GM19193 (cell line): ENCODE measurements around the gene GPRC5C.

ENCODE experiments used
- POLR2A ChIP-seq: IDR thresholded peaks from 4 replicates; pipeline ENCODE4 v1.6.1; 2011; ENCODE audit not compliant: insufficient read depth, insufficient read length; ENCODE audit errors: extremely low read depth

The GPRC5C gene

DNA sequence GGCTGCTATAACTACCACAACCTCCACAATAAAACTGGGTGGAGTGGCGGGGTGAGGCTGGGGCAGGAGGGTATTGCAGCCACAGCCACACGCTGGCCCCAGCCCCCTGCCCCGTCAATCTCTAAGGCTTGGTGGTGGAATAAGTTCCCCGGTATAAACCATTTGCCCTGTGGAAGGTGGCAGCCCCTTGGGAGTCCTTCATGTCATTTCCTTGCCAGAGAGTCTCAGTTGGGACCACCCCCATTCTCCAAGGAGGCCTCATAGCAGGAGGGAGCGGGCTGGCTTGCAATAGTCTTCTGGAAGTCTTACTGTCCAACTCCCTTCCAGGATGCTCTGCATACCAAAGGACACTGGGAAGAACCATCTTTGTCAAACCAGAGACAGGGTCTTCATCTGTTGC, 54.0 kb downstream of the GPRC5C start:
- no peak for TF ChIP-seq POLR2A

DNA sequence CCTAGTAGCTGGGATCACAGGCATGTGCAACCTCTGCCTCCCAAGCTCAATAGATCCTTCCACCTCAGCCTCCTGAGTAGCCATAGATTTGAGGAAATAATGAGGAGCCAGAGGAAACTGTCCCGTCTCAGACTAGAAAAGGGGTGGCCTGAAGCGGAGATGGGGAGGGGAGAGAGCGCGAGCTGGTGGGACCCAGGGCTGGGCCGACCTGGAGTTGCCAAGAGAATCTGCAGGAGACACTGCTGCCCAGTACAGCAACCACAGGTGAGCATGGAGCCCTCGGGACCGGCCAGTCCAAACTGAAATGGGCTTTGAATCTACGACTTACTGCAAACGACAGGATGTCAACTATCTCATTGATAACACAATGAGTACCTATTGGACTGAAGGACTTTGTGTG, 58.8 kb downstream of the GPRC5C start:
- no peak for TF ChIP-seq POLR2A

DNA sequence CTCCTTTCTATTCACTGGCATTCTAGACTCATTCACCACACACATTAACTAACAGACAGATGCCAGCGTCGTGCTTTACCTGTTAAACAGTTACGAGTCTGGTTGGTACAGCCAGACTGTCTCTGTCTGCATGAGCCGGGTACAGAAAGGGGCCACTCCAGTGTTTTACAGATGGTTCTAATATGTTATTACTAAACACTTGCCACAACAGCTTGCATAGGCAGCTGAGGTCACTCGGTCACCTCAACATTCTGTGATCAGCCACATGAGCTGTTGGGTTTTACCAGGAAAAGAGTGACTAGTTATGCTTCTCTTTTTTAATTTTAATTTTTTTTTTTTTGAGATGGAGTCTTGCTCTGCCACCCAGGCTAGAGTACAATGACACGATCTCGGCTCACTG, 59.7 kb downstream of the GPRC5C start:
- no peak for TF ChIP-seq POLR2A

DNA sequence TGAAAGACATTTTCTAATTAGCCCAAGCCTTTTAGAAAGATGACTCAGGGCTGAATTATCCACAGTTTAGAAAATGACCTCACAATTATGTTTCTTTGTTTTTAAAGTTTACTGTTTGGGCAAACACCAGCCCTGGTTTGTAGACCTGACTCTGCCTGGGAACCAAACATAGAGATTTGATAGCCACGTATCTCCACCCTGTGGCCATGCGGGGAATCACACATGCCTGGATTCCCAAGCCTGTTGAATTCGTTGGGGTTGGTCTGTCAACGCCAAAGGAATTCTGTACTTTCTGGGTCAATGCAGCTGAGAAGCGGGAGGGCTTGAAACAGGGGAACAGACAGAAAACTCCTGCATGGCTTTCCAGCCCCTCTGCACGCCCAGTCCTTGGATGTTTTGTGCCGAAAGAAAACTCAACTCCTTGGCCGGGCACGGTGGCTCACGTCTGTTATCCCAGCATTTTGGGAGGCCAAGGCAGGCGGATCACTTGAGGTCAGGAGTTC, 61.5 kb downstream of the GPRC5C start:
- TF ChIP-seq POLR2A: no peak
